ENCODE measurements around the gene LMAN2. TPM values are rescaled to one million over a fixed set of nuclear protein-coding genes. Genes with fewer than 3 reads are reported as not detected.

The LMAN2 gene
- polyA plus RNA-seq, 3 donors: 148 to 275 (median 259) TPM

- Mint-ChIP-seq H3K9me3 (peaks cover 0 to 2% (median 0%) of the 10 kb centered on the region in 7 donors), H3K4me1 (peaks cover 72% of the 10 kb centered on the region), H3K4me3 (peak overlapping the region; percentile 76 to 87), H3K27me3 (ENCODE audit: low read depth in 3 of 3) (peaks cover 0 to 3% (median 2%) of the 10 kb centered on the region in 3 donors), H3K27ac (no peak overlapping the region), H3K36me3 (peaks cover 38 to 60% of the 10 kb centered on the region in 2 donors)
- Histone ChIP-seq H2AFZ (ENCODE audit: insufficient read depth, low read depth, low read length, poor library complexity, severe bottlenecking) (no peak overlapping the region), H3K9me3 (replicated peaks in 1 of 2; ENCODE audit: control insufficient read depth in 1 of 2, insufficient read depth in 1 of 2, low read length in 2 of 2) (no peaks in the 10 kb centered on the region), H4K20me1 (ENCODE audit: insufficient read depth, low read length) (peaks cover 97% of the 10 kb centered on the region), H3K27ac (ENCODE audit: low read depth in 1 of 2, low read length in 2 of 2) (no peak overlapping the region), H3K27me3 (ENCODE audit: control insufficient read depth in 2 of 2, insufficient read depth in 2 of 2, low read length in 2 of 2) (no peaks in the 10 kb centered on the region), H3K79me2 (ENCODE audit: insufficient read depth, low read length) (peaks cover 76% of the 10 kb centered on the region), H3K4me3 (replicated peaks in 1 of 3; ENCODE audit: low read depth in 2 of 3, low read length in 3 of 3) (peak overlapping the region in 1 of 3 experiments; percentile 76), H3K9ac (ENCODE audit: insufficient read depth, low read length, poor library complexity, severe bottlenecking) (peak overlapping the region; percentile 55), H3K4me1 (ENCODE audit: control insufficient read depth in 1 of 2, insufficient read depth in 2 of 2, low read length in 2 of 2) (peaks cover 58 to 67% of the 10 kb centered on the region in 2 donors), H3K4me2 (replicated peaks; ENCODE audit: extremely low read depth, low read length, poor library complexity, severe bottlenecking) (peak overlapping the region; percentile 81), H3K36me3 (replicated peaks in 1 of 2; ENCODE audit: control insufficient read depth in 1 of 2, insufficient read depth in 2 of 2, low read length in 2 of 2) (peaks cover 36 to 49% of the 10 kb centered on the region in 2 donors)
- DNase-seq: no peak
- TF ChIP-seq, protein P1, sequence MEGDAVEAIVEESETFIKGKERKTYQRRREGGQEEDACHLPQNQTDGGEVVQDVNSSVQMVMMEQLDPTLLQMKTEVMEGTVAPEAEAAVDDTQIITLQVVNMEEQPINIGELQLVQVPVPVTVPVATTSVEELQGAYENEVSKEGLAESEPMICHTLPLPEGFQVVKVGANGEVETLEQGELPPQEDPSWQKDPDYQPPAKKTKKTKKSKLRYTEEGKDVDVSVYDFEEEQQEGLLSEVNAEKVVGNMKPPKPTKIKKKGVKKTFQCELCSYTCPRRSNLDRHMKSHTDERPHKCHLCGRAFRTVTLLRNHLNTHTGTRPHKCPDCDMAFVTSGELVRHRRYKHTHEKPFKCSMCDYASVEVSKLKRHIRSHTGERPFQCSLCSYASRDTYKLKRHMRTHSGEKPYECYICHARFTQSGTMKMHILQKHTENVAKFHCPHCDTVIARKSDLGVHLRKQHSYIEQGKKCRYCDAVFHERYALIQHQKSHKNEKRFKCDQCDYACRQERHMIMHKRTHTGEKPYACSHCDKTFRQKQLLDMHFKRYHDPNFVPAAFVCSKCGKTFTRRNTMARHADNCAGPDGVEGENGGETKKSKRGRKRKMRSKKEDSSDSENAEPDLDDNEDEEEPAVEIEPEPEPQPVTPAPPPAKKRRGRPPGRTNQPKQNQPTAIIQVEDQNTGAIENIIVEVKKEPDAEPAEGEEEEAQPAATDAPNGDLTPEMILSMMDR (IDR thresholded peaks at IDR 0.05): no peak
- intact Hi-C loops (cut with micrococcal nuclease): no loop called here
- WGBS (ENCODE audit: insufficient coverage): no CpG with 5 or more reads among the region's 10 CpGs
Measured at GRCh38 chr5:177363565-177363964, 12.1 kb upstream of the LMAN2 start.

DNA sequence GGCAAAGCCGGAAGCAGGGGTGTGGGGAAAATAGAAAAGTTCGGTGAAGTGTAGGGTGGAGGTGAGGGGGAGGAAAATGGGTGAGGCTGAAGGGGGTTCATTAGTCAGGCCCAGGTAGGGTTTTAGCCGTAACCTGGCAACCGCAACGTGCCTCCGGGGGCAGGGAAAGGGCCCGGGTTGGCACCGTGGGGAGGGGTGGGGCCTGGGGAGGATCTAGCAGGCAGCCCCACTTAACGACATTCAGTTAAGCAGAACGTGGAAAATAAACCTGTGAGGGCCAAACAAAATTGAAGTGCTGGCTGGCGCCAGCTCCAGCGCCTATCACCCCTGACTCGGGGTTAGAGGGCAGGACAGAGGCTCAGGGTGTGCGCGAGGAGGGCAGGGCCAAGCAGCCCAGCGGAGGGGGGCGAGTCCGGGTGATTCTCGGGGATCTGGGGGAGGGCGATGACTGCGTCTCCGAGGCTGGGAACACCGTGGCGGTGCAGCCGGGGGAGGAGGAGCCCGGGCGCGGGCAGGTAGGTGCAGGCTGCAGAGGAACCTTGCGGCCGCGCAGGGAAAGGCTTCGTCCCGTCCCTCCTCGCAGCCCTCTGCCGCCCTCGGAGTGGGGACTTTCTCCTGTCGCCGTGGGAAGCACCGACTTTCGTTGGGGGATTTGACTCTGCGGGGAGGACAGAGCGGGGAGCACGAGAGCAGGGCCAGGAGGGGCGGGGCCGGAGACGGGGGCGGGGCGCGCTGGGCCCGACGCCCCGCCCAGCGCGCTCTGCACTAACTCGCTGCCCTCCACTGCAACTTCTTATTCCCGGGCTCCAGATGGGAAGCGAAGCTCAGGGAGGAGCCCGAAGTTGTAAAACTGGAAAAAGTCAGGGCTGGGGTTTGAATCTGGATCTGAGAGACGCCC, 11.4 kb upstream of the LMAN2 start:
- peaks cover 70% of the 10 kb centered on the region for H3K4me1 Mint-ChIP-seq
- intact Hi-C loops (cut with micrococcal nuclease): no loop called here
- peak overlapping the region in 6 of 7 donors; percentile 64 to 91 (median 86) for H3K27ac Mint-ChIP-seq
- Histone ChIP-seq H3K79me2 (ENCODE audit: insufficient read depth, low read length) (peaks cover 83% of the 10 kb centered on the region), H3K4me1 (ENCODE audit: control insufficient read depth in 1 of 2, insufficient read depth in 2 of 2, low read length in 2 of 2) (peaks cover 63 to 75% of the 10 kb centered on the region in 2 donors), H3K4me2 (replicated peaks; ENCODE audit: extremely low read depth, low read length, poor library complexity, severe bottlenecking) (peak overlapping the region; percentile 81), H4K20me1 (ENCODE audit: insufficient read depth, low read length) (peaks cover 96% of the 10 kb centered on the region), H3K9ac (ENCODE audit: insufficient read depth, low read length, poor library complexity, severe bottlenecking) (peak overlapping the region; percentile 55), H3K4me3 (replicated peaks in 1 of 3; ENCODE audit: low read depth in 2 of 3, low read length in 3 of 3) (peak overlapping the region; percentile 29 to 76 (median 43)), H2AFZ (ENCODE audit: insufficient read depth, low read depth, low read length, poor library complexity, severe bottlenecking) (peak overlapping the region; percentile 37), H3K27ac (ENCODE audit: low read depth in 1 of 2, low read length in 2 of 2) (peak overlapping the region; percentile 22 to 86), H3K27me3 (ENCODE audit: control insufficient read depth in 2 of 2, insufficient read depth in 2 of 2, low read length in 2 of 2) (no peaks in the 10 kb centered on the region), H3K36me3 (replicated peaks in 1 of 2; ENCODE audit: control insufficient read depth in 1 of 2, insufficient read depth in 2 of 2, low read length in 2 of 2) (peaks cover 29 to 42% of the 10 kb centered on the region in 2 donors), H3K9me3 (replicated peaks in 1 of 2; ENCODE audit: control insufficient read depth in 1 of 2, insufficient read depth in 1 of 2, low read length in 2 of 2) (no peaks in the 10 kb centered on the region)
- peak in 2 of 3 donors; percentile 49 to 63 for DNase-seq
- peak overlapping the region; percentile 76 to 87 for H3K4me3 Mint-ChIP-seq
- peaks cover 0 to 3% (median 2%) of the 10 kb centered on the region in 3 donors for H3K27me3 Mint-ChIP-seq (ENCODE audit: low read depth in 3 of 3)
- TF ChIP-seq, protein P1 (IDR thresholded peaks at IDR 0.05): no peak
- peaks cover 0 to 2% (median 0%) of the 10 kb centered on the region in 7 donors for H3K9me3 Mint-ChIP-seq
- H3K36me3 Mint-ChIP-seq: peaks cover 31 to 53% of the 10 kb centered on the region in 2 donors
- 5% methylated on average over 51 of the region's 59 CpGs for WGBS (ENCODE audit: insufficient coverage)
